Thyroid gland (tissue), 4 donors: ENCODE results near the gene PRR14.

ENCODE experiments used
- CTCF ChIP-seq, 6 experiments: fragments of 200-600 bp in 3 of 6; fragments of 450-650 bp in 3 of 6; sonication (generic) in 3 of 6; IDR thresholded peaks; one replicate each; pipeline ENCODE4 v1.5.1; 2016 to 2019; ENCODE audit warnings: antibody characterized with exemption in 6 of 6, mild to moderate bottlenecking in 2 of 6, inconsistent platforms in 1 of 6, moderate library complexity in 1 of 6
- POLR2A ChIP-seq, 2 donors: fragments of 450-650 bp; IDR thresholded peaks; one replicate each; pipeline ENCODE4 v1.6.1; 2017; ENCODE audit warnings: antibody characterized with exemption in 2 of 2, mild to moderate bottlenecking in 2 of 2, moderate library complexity in 1 of 2

- TF ChIP-seq CTCF (IDR thresholded peaks at IDR 0.05) (no peak), POLR2A (IDR thresholded peaks at IDR 0.05) (no peak)
Observed at GRCh38 chr16:30688701-30689100, 37.9 kb downstream of the PRR14 start.
